NT2/D1 (cell line): ENCODE data around the gene MYCBPAP.

Experiments used
- DNase-seq: peaks from one replicate; pipeline ENCODE4 v3.0.0-alpha.2; 2011; ENCODE audit warnings: low read depth, low spot score
- H3K27me3 ChIP-seq: 2 replicates; pipeline ENCODE4 v1.6.0; 2011; ENCODE audit warnings: mild to moderate bottlenecking; ENCODE audit not compliant: insufficient read length, insufficient read depth
- H3K36me3 ChIP-seq: 2 replicates; pipeline ENCODE4 v1.6.1; 2011; ENCODE audit warnings: mild to moderate bottlenecking, low read length, mixed read lengths; ENCODE audit not compliant: insufficient read depth, insufficient read length
- H3K4me1 ChIP-seq: 2 replicates; pipeline ENCODE4 v1.5.1; 2011; ENCODE audit not compliant: insufficient read depth, insufficient read length
- H3K4me3 ChIP-seq: 2 replicates; pipeline ENCODE4 v1.5.1; 2011; ENCODE audit warnings: low read depth; ENCODE audit not compliant: insufficient read length
- H3K9ac ChIP-seq: 2 replicates; pipeline ENCODE4 v1.6.0; 2011; ENCODE audit warnings: low read depth; ENCODE audit not compliant: insufficient read length
- H3K9me3 ChIP-seq: 2 replicates; pipeline ENCODE4 v1.5.1; 2011; ENCODE audit warnings: mild to moderate bottlenecking, low read length; ENCODE audit not compliant: insufficient read depth
- SUZ12 ChIP-seq: IDR thresholded peaks from 2 replicates; pipeline ENCODE4 v1.6.1; 2011; ENCODE audit not compliant: insufficient read length, insufficient read depth; ENCODE audit errors: extremely low read depth
- YY1 ChIP-seq: IDR thresholded peaks from 2 replicates; pipeline ENCODE4 v1.6.1; 2011; ENCODE audit not compliant: insufficient read length, insufficient read depth
- ZNF274 ChIP-seq: IDR thresholded peaks from 2 replicates; pipeline ENCODE4 v1.6.1; 2011; ENCODE audit warnings: mild to moderate bottlenecking, low read depth, low read length

Gene MYCBPAP

GRCh38 chr17:50558091-50558490 lies 49.9 kb downstream of the MYCBPAP start:
- Histone ChIP-seq H3K36me3 (peaks cover 11% of the 10 kb centered on the region), H3K4me1 (peaks cover 29% of the 10 kb centered on the region), H3K9ac (peak overlapping the region; percentile 52), H3K9me3 (no peaks in the 10 kb centered on the region), H3K27me3 (peaks cover 47% of the 10 kb centered on the region), H3K4me3 (no peak overlapping the region)
- no peak for TF ChIP-seq SUZ12
- TF ChIP-seq ZNF274 = no peak
- no peak for TF ChIP-seq YY1
- no peak for DNase-seq

GRCh38 chr17:50558581-50558940 lies 50.3 kb downstream of the MYCBPAP start:
- H3K4me3 ChIP-seq = peak overlapping the region; percentile 59
- peaks cover 52% of the 10 kb centered on the region for H3K27me3 ChIP-seq
- H3K9ac ChIP-seq = peak overlapping the region; percentile 52

GRCh38 chr17:50558941-50559614 lies 50.8 kb downstream of the MYCBPAP start:
- Histone ChIP-seq H3K27me3 (peaks cover 57% of the 10 kb centered on the region), H3K9me3 (no peaks in the 10 kb centered on the region), H3K9ac (peak overlapping the region; percentile 77), H3K4me1 (peaks cover 35% of the 10 kb centered on the region), H3K4me3 (peak overlapping the region; percentile 59), H3K36me3 (peaks cover 11% of the 10 kb centered on the region)
- no peak for TF ChIP-seq SUZ12
- no peak for TF ChIP-seq YY1
- no peak for TF ChIP-seq ZNF274
- peak; percentile 40 for DNase-seq

More at GRCh38 chr17:50558581-50558940, 50.3 kb downstream of the MYCBPAP start:
- Histone ChIP-seq H3K9me3 (no peaks in the 10 kb centered on the region), H3K4me1 (peaks cover 31% of the 10 kb centered on the region), H3K36me3 (peaks cover 11% of the 10 kb centered on the region)
- TF ChIP-seq YY1 (no peak), SUZ12 (no peak), ZNF274 (no peak)
- no peak for DNase-seq

- peaks cover 60% of the 10 kb centered on the region for H3K27me3 ChIP-seq
- H3K4me1 ChIP-seq = peaks cover 37% of the 10 kb centered on the region
- peak; percentile 77 for DNase-seq
- peaks cover 11% of the 10 kb centered on the region for H3K36me3 ChIP-seq
- peak overlapping the region; percentile 77 for H3K9ac ChIP-seq
- no peak for TF ChIP-seq ZNF274
- TF ChIP-seq SUZ12 = no peak
- TF ChIP-seq YY1 = no peak
- no peaks in the 10 kb centered on the region for H3K9me3 ChIP-seq
- peak overlapping the region; percentile 60 for H3K4me3 ChIP-seq
These were observed 51.5 kb downstream of the MYCBPAP start for GRCh38 chr17:50559674-50560184.

- H3K36me3 ChIP-seq = peaks cover 7% of the 10 kb centered on the region
- peak within 1 kb of the TSS; percentile 60 for H3K4me3 ChIP-seq
- H3K4me1 ChIP-seq = peaks cover 41% of the 10 kb centered on the region
- peak within 1 kb of the TSS; percentile 77 for H3K9ac ChIP-seq
- TF ChIP-seq SUZ12 = no peak
- no peak for TF ChIP-seq ZNF274
- no peak for TF ChIP-seq YY1
- peaks cover 60% of the 10 kb centered on the region for H3K27me3 ChIP-seq
- H3K9me3 ChIP-seq = no peaks in the 10 kb centered on the region
- DNase-seq = peak; percentile 85
These were observed 52.1 kb downstream of the MYCBPAP start, which contains the start of gene CACNA1G for GRCh38 chr17:50560185-50560824. Gene CACNA1G, plus strand, starts transcription at chr17:50560715. Its CDS starts 745 bp downstream, at chr17:50561460.

GRCh38 chr17:50560931-50561745 lies 52.9 kb downstream of the MYCBPAP start:
- H3K9ac ChIP-seq = peak overlapping the region; percentile 67
- H3K4me1 ChIP-seq = peaks cover 44% of the 10 kb centered on the region
- DNase-seq = no peak
- H3K27me3 ChIP-seq = peaks cover 60% of the 10 kb centered on the region
- H3K36me3 ChIP-seq = peaks cover 4% of the 10 kb centered on the region
- H3K4me3 ChIP-seq = peak overlapping the region; percentile 54
- TF ChIP-seq ZNF274 (no peak), SUZ12 (peak; percentile 25)
- no peaks in the 10 kb centered on the region for H3K9me3 ChIP-seq

- H3K27me3 ChIP-seq = peaks cover 59% of the 10 kb centered on the region
These were observed 53.5 kb downstream of the MYCBPAP start for GRCh38 chr17:50561746-50562141.

More at GRCh38 chr17:50561746-50562141, 53.5 kb downstream of the MYCBPAP start:
- H3K4me1 ChIP-seq = peaks cover 43% of the 10 kb centered on the region
- no peak overlapping the region for H3K9ac ChIP-seq
- TF ChIP-seq YY1 = no peak
- no peak for TF ChIP-seq ZNF274
- no peak for DNase-seq
- no peaks in the 10 kb centered on the region for H3K9me3 ChIP-seq
- peak overlapping the region; percentile 15 for H3K4me3 ChIP-seq
- H3K36me3 ChIP-seq = peaks cover under 1% of the 10 kb centered on the region
